Gastroesophageal sphincter (tissue), 3 donors: ENCODE results near the gene DRC7.

Experiments
- EP300 ChIP-seq: sonication (generic); formaldehyde crosslinking; IDR thresholded peaks from one replicate; pipeline ENCODE4 v1.6.1; 2017; ENCODE audit warnings: antibody characterized with exemption, mild to moderate bottlenecking
- TF ChIP-seq, protein P1 (sequence below), 4 experiments: fragments of 200-600 bp in 2 of 4; fragments of 450-650 bp in 2 of 4; sonication (generic) in 1 of 4; IDR thresholded peaks; one replicate each; pipeline ENCODE4 v1.5.1; 2017 to 2019; ENCODE audit warnings: antibody characterized with exemption in 4 of 4, mild to moderate bottlenecking in 2 of 4, moderate library complexity in 2 of 4

DNA sequence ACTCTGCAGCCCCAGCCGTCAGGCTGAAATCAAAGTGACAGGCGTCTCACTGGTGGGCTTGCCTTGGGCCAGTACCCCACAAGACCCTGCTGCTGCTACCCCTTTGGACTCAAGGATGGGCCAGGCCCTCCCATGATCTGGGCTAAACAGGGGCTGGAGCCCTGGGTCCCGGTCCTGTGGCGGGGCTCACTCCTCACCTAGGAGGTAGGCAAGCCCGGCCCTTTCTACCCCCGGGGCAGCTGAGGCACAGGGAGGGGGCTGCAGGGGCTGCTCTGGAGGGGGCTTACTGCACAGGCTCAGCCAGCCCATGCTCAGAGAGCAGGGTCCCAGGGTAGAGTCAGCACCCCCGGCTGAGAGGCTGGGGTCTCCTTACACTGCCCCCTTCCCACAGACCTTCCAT, 64.5 kb downstream of the DRC7 start:
- TF ChIP-seq, protein P1, sequence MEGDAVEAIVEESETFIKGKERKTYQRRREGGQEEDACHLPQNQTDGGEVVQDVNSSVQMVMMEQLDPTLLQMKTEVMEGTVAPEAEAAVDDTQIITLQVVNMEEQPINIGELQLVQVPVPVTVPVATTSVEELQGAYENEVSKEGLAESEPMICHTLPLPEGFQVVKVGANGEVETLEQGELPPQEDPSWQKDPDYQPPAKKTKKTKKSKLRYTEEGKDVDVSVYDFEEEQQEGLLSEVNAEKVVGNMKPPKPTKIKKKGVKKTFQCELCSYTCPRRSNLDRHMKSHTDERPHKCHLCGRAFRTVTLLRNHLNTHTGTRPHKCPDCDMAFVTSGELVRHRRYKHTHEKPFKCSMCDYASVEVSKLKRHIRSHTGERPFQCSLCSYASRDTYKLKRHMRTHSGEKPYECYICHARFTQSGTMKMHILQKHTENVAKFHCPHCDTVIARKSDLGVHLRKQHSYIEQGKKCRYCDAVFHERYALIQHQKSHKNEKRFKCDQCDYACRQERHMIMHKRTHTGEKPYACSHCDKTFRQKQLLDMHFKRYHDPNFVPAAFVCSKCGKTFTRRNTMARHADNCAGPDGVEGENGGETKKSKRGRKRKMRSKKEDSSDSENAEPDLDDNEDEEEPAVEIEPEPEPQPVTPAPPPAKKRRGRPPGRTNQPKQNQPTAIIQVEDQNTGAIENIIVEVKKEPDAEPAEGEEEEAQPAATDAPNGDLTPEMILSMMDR (IDR thresholded peaks at IDR 0.05), result no peak
- TF ChIP-seq EP300, result no peak
